Amniotic epithelial cell (primary cell): ENCODE measurements around the gene KBTBD8.
A peak's percentile ranks its signal among the peaks of the same experiment; 100 is the strongest.

Experiments used
- DNase-seq: peaks from one replicate; pipeline ENCODE4 v3.0.0-alpha.2; 2010; ENCODE audit warnings: low read depth

The KBTBD8 gene

DNA sequence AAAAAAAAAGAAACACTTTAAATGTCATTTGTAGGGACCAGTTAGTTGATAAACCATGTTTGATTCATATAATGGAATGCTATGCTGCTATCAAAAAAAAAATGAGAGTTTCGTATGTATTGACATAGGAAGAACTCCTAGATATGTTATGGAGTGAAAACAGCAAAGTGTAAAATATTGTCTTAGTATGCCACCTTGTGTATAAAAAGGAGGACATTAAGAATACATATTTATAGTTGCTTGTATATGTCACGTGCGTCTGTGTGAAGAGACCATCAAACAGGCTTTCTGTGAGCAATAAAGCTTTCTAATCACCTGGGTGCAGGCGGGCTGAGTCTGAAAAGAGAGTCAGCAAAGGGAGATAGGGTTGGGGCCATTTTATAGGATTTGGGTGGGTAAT lies 39.5 kb downstream of the KBTBD8 start:
- peak; percentile 54 for DNase-seq

DNA sequence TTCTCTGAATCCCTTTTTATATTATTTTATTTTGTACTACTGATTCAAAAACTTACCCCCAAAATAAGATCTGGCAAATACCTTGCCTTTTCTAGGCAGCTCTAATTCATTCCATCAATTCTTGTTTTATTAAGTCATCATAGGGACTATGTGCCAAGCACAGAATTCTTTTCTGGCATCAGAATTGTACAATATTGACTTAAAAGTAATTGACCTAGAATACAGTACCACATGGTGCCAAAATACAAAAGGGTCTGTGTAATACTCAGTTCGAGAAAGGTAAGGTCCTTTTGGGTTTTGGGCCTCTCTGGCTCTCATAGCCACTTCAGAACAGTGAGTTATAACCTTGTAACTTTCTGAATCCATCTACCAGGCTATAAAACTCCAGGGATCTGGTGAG lies 46.2 kb downstream of the KBTBD8 start:
- DNase-seq: no peak

DNA sequence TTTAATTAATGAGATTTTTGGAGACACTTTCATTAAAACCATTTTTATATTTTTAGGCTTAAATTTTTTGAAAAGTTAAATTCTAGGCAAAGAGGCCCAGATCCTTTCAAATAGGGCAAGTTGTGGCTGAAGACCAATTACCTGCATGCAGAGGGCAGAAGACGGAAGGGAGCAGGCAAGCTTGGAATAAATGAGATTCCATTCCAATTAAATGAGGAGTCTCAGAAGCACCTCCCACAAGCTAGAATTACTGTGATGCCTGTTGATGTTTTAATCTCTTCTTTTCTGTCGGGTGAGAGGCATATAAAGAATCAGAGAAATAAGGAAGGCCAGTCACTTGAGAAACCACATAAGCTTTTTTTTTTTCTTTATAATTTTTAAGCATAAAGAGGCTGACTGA lies 46.8 kb downstream of the KBTBD8 start:
- DNase-seq: no peak

DNA sequence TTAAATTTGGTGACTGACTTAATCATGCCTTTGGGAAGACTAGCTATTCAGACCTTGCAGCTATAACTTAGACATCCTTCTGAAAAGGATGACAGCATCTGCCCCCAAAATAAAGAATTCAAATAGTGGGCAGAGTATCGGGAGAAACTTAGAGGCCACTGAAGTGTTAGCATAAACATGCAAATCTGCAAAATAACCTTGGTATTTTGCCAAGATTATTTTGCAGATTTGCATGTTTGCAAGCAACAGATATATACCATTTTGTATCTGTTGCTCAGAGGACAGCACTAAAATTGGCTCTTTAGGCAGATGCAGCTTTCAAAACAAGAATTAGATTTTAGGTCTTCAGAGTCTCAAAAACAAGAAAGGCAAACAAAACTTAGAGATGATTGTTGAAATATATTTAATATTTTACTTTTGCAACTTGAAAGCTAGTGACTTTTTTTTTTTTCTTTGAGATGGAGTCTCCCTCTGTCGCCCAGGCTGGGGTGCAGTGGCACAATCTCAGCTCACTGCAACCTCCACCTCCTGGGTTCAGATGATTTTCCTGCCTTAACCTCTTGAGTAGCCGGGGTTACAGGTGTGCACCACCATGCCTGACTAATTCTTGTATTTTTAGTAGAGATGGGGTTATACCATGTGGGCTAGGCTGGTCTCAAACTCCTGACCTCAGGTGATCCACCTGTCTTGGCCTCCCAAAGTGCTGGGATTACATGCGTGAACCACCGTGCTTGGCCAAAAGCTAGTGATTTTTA lies 47.8 kb downstream of the KBTBD8 start:
- DNase-seq: no peak

DNA sequence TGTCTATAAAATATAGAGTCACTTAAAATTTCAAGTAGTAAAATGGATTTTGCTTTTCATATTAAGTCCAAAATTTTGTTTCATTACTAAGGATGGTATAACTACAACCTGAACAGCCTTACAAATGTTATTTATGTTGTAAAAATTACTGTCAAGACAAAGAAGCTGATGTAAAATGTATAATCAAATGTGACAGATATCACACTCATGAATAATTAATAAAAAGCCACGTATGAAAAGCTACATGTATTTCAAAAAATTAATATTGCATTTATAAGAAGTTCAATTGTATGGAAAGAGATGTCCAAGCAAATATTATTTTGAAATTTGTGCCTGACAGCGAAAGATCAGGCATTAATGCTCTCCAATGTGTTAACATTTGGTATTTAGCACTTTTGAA lies 48.9 kb downstream of the KBTBD8 start:
- DNase-seq: no peak

DNA sequence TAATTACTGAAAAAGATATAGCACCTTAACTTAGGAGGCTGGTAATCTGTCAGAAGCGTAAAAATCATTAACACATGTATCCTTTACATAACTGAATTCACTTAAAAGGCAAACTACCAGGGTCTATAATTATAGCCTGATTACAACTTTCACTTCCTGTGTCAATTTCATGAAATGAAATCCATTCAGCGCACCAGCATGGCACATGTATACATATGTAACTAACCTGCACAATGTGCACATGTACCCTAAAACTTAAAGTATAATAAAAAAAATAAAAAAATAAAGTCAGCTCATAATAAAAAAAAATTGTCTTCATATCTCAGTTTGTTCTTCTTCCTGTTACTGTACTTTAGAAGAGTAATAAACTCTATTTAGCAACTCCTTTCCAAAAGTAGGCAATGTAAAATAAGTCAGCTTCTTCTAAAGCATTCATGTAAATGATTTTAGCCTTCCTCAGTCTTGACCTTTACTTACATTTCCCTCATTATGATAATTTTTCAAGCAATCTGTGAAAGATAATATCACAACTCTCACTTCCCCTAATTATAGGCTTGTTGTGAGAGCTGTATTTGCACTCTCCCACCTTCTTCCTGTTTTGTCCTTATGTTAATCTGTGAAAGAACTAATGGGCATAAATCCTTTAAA lies 50.1 kb downstream of the KBTBD8 start:
- no peak for DNase-seq

DNA sequence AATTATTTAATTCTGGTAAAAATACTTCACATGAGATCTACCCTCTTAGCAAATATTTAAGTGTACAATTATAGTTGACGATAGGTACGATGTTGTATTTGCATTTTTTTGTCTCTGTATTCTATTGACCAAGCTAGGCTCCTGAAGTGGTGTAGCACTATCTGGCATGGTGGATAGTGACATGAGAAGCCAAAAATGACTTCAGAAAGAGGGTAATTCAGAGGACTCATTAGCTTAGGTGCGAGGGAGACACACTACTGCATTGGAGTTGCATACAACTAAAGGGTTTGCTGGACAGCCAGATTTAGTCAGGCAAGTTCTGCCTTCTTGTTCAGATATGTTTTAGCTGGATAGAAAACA lies 50.6 kb downstream of the KBTBD8 start:
- DNase-seq: no peak

DNA sequence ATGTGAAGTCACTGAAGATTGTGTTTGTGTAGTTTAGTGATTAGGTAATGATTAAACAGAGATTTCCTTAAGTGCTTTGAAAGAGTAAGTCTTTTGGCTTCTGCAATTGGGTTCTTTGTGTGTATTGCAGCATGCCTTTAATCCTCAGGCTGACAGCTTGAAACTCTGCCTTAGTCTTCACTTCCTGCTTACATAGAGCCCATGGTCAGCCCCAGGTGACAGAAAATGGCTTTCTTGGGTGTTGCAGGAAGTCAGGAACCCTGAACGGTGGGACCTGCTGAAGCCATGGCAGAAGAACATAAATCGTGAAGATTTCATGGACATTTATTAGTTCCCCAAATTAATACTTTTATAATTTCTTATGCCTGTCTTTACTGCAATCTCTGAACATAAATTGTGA lies 61.3 kb downstream of the KBTBD8 start:
- DNase-seq: no peak
